Measurements from ENCODE around the gene CDCP2. TPM values are rescaled to one million over a fixed set of nuclear protein-coding genes. Genes with fewer than 3 reads are reported as not detected.

The CDCP2 gene
- total RNA-seq, 4 donors from 2014 or later, result 0.19 TPM; not detected in 3

- TF ChIP-seq CTCF (IDR thresholded peaks at IDR 0.05), result no peak
- ATAC-seq (ENCODE audit: low FRiP score) (no peak), DNase-seq (ENCODE audit: low spot score) (no peak)
Measured at GRCh38 chr1:54120018-54120697, 32.6 kb downstream of the CDCP2 start.

GRCh38 chr1:54118704-54119103, 34.1 kb downstream of the CDCP2 start:
- no peak for TF ChIP-seq CTCF (IDR thresholded peaks at IDR 0.05)
- ATAC-seq (ENCODE audit: low FRiP score), result no peak
- no peak for DNase-seq (ENCODE audit: low spot score)

- no peak for DNase-seq (ENCODE audit: low spot score)
- no peak for ATAC-seq (ENCODE audit: low FRiP score)
Measured at GRCh38 chr1:54117815-54118563, 34.8 kb downstream of the CDCP2 start.

GRCh38 chr1:54115520-54115919, 37.3 kb downstream of the CDCP2 start:
- TF ChIP-seq CTCF (IDR thresholded peaks at IDR 0.05), result no peak
- DNase-seq (ENCODE audit: low spot score), result no peak
- ATAC-seq (ENCODE audit: low FRiP score), result no peak

More at GRCh38 chr1:54117815-54118563, 34.8 kb downstream of the CDCP2 start:
- TF ChIP-seq CTCF (IDR thresholded peaks at IDR 0.05), result no peak

GRCh38 chr1:54114955-54115354, 37.8 kb downstream of the CDCP2 start:
- no peak for TF ChIP-seq CTCF (IDR thresholded peaks at IDR 0.05)

GRCh38 chr1:54114001-54114400, 38.8 kb downstream of the CDCP2 start:
- no peak for DNase-seq (ENCODE audit: low spot score)
- no peak for TF ChIP-seq CTCF (IDR thresholded peaks at IDR 0.05)
- no peak for ATAC-seq (ENCODE audit: low FRiP score)

More at GRCh38 chr1:54114955-54115354, 37.8 kb downstream of the CDCP2 start:
- no peak for ATAC-seq (ENCODE audit: low FRiP score)
- no peak for DNase-seq (ENCODE audit: low spot score)
